Esophagus muscularis mucosa (tissue), 3 donors: ENCODE data around the gene SLC18B1.

ENCODE experiments used
- CTCF ChIP-seq, 3 experiments: fragments of 200-600 bp in 2 of 3; fragments of 450-650 bp in 1 of 3; sonication (generic) in 2 of 3; IDR thresholded peaks; one replicate each; pipeline ENCODE4 v1.5.1; 2017 to 2019; ENCODE audit warnings: antibody characterized with exemption in 3 of 3, mild to moderate bottlenecking in 2 of 3, moderate library complexity in 1 of 3
- EP300 ChIP-seq: sonication (generic); formaldehyde crosslinking; IDR thresholded peaks from one replicate; pipeline ENCODE4 v1.6.1; 2017; ENCODE audit warnings: antibody characterized with exemption

GRCh38 chr6:132830334-132830751, 31.9 kb upstream of the SLC18B1 start:
- TF ChIP-seq CTCF (IDR thresholded peaks at IDR 0.05) (peak; percentile 41 to 58 (median 43)), EP300 (no peak)
